ENCODE data around the gene CNTN1.

The CNTN1 gene

DNA sequence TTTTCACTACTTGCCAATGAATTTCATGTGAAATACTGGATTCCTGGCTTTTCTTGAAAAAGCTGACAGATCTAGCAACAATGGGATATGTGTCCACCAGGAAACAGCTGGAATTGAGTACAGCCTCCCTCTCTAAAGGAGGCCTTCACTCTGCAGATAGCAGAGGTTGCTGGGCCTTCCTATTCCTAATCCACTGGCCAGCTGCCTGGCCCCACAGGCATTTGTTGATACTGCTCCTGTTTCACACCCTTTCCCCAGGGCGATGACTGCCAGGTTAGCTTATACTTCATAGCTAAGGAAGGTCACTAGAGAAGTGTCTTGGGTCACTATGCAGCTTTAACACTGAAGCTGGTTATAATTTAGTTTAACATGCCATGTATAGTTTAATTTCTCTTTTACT, 408.3 kb downstream of the CNTN1 start:
- no peaks in the 10 kb centered on the region for H3K27me3 ChIP-seq (ENCODE audit: insufficient read depth, low read depth, severe bottlenecking)
- TF ChIP-seq CTCF (IDR thresholded peaks at IDR 0.05; ENCODE audit: low read depth, low read length), result no peak
- H3K9me3 ChIP-seq (ENCODE audit: severe bottlenecking), result no peaks in the 10 kb centered on the region
- no peaks in the 10 kb centered on the region for H3K36me3 ChIP-seq
- H3K27ac ChIP-seq, result no peak overlapping the region
- H3K4me3 ChIP-seq (ENCODE audit: low read depth, low read length), result no peak overlapping the region
- DNase-seq, result no peak

- H3K4me3 ChIP-seq (ENCODE audit: low read depth, low read length), result no peak overlapping the region
- H3K27me3 ChIP-seq (ENCODE audit: insufficient read depth, low read depth, severe bottlenecking), result no peaks in the 10 kb centered on the region
- no peaks in the 10 kb centered on the region for H3K9me3 ChIP-seq (ENCODE audit: severe bottlenecking)
- TF ChIP-seq CTCF (IDR thresholded peaks at IDR 0.05; ENCODE audit: low read depth, low read length), result no peak
- H3K27ac ChIP-seq, result no peak overlapping the region
- no peaks in the 10 kb centered on the region for H3K36me3 ChIP-seq
- DNase-seq, result no peak
Observed at GRCh38 chr12:41101806-41102205, 409.6 kb downstream of the CNTN1 start.

- no peak for DNase-seq
- TF ChIP-seq CTCF (IDR thresholded peaks at IDR 0.05; ENCODE audit: low read depth, low read length), result no peak
- Histone ChIP-seq H3K27me3 (ENCODE audit: insufficient read depth, low read depth, severe bottlenecking) (no peaks in the 10 kb centered on the region), H3K4me3 (ENCODE audit: low read depth, low read length) (no peak overlapping the region), H3K27ac (no peak overlapping the region), H3K9me3 (ENCODE audit: severe bottlenecking) (no peaks in the 10 kb centered on the region), H3K36me3 (no peaks in the 10 kb centered on the region)
Observed at GRCh38 chr12:41103614-41104013, 411.4 kb downstream of the CNTN1 start.

DNA sequence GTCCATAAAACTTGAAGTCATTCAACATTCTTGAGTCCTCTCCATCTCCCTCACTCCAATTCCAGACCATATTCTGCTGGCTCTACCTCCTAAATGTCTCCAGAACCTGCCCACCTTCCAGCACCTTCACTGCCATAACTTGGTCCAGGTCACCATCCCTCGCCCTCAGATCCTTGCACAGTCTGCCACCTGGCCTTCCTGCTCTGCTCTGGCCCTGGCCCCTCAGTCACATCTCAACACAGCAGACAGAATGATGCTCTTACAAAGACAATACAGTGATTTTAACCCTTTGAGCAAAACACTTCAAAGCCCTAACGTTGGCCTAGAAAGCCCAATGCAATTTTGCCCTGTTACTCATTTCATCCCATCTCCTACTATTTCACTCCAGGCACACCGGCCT, 414.1 kb downstream of the CNTN1 start:
- no peak overlapping the region for H3K27ac ChIP-seq
- no peak for DNase-seq
- no peak for TF ChIP-seq CTCF (IDR thresholded peaks at IDR 0.05; ENCODE audit: low read depth, low read length)
- H3K27me3 ChIP-seq (ENCODE audit: insufficient read depth, low read depth, severe bottlenecking), result no peaks in the 10 kb centered on the region
- H3K4me3 ChIP-seq (ENCODE audit: low read depth, low read length), result no peak overlapping the region
- H3K36me3 ChIP-seq, result no peaks in the 10 kb centered on the region
- H3K9me3 ChIP-seq (ENCODE audit: severe bottlenecking), result no peaks in the 10 kb centered on the region

DNA sequence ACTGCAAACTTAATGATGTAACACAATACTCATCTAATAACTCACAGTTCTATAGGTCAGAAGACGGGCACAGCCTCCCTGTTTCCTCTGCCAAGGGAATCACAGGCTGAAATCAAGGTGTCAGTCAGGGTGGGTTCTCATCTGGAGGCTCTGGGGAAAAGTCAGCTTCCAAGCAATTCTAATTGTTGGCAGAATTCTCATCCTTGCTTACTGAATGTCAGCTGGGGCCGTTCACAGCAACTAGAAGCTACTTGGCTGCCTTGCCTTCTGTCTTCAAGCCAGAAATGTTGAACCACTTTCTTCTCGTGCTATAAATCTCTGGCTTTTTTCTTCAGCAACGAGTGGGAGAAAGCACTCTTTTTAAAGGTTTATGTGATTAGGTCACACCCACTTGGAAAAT, 415.8 kb downstream of the CNTN1 start:
- no peak for TF ChIP-seq CTCF (IDR thresholded peaks at IDR 0.05; ENCODE audit: low read depth, low read length)
- H3K4me3 ChIP-seq (ENCODE audit: low read depth, low read length), result no peak overlapping the region
- H3K27me3 ChIP-seq (ENCODE audit: insufficient read depth, low read depth, severe bottlenecking), result no peaks in the 10 kb centered on the region
- no peak for DNase-seq
- H3K36me3 ChIP-seq, result no peaks in the 10 kb centered on the region
- no peaks in the 10 kb centered on the region for H3K9me3 ChIP-seq (ENCODE audit: severe bottlenecking)
- H3K27ac ChIP-seq, result no peak overlapping the region

DNA sequence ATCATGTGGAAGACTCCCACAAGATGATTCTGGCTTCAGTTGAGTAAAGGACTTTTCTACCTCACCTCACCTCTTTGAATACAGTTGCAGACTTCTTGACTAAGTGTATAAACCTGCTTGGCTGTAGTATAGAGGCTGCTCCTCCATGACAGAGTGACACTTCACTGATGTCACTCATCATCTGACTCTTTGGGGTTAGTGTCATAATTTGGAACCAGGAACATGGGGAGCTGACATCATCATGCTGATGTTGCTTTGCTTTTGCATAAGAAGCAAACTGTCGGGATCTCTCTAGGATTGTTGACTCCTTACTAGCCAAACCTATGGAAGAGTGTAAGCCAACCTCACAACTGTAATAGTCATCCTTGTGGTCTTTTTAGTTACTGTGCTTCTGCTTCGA, 420.7 kb downstream of the CNTN1 start:
- Histone ChIP-seq H3K27ac (no peak overlapping the region), H3K27me3 (ENCODE audit: insufficient read depth, low read depth, severe bottlenecking) (no peaks in the 10 kb centered on the region), H3K4me3 (ENCODE audit: low read depth, low read length) (no peak overlapping the region), H3K36me3 (no peaks in the 10 kb centered on the region), H3K9me3 (ENCODE audit: severe bottlenecking) (no peaks in the 10 kb centered on the region)
- TF ChIP-seq CTCF (IDR thresholded peaks at IDR 0.05; ENCODE audit: low read depth, low read length), result no peak
- no peak for DNase-seq
